Heart right ventricle (tissue), 16 donors: Measurements from ENCODE around the gene PID1. TPM values are rescaled to one million over a fixed set of nuclear protein-coding genes. Genes with fewer than 3 reads are reported as not detected.

ENCODE experiments used
- ATAC-seq, 8 donors: fragments of 200-7000 bp; cut with Tn5 transposase; one replicate each; pipeline ENCODE4 v1.9.1; 2020; ENCODE audit warnings: mild to moderate bottlenecking in 8 of 8, moderate library complexity in 8 of 8, moderate number of reproducible peaks in 1 of 8
- DNase-seq, 2 donors: peaks; one replicate each; pipeline ENCODE4 v3.0.0-alpha.2; 2020
- H3K27ac ChIP-seq, 10 donors: fragments of 200-600 bp; sonication (generic) in 2 of 10; one replicate each; pipeline versions ENCODE4 v1.5.0 to v1.8.0; 2020 to 2022; ENCODE audit warnings: mild to moderate bottlenecking in 3 of 10
- H3K27me3 ChIP-seq, 7 donors: fragments of 200-600 bp; one replicate each; pipeline ENCODE4 v1.8.0; 2021 to 2022; ENCODE audit warnings: mild to moderate bottlenecking in 2 of 7
- H3K36me3 ChIP-seq, 9 donors: fragments of 200-600 bp; sonication (generic) in 1 of 9; one replicate each; pipeline versions ENCODE4 v1.5.0 to v1.8.0; 2020 to 2022; ENCODE audit warnings: mild to moderate bottlenecking in 2 of 9
- H3K4me1 ChIP-seq, 9 donors: fragments of 200-600 bp; sonication (generic) in 1 of 9; one replicate each; pipeline versions ENCODE4 v1.5.0 to v1.8.0; 2020 to 2022; ENCODE audit warnings: mild to moderate bottlenecking in 4 of 9
- H3K4me3 ChIP-seq, 10 donors: fragments of 200-600 bp; sonication (generic) in 2 of 10; one replicate each; pipeline versions ENCODE4 v1.5.0 to v1.8.0; 2020 to 2022; ENCODE audit warnings: mild to moderate bottlenecking in 7 of 10, moderate library complexity in 2 of 10
- H3K9me3 ChIP-seq, 11 donors: fragments of 200-600 bp in 10 of 11; sonication (generic) in 2 of 11; one replicate each; pipeline versions ENCODE4 v1.5.0 to v1.8.0; 2013 to 2022; ENCODE audit warnings: mild to moderate bottlenecking in 2 of 11, control low read depth in 1 of 11, moderate library complexity in 1 of 11
- CTCF ChIP-seq, 9 donors: fragments of 200-600 bp; sonication (generic) in 2 of 9; IDR thresholded peaks; one replicate each; pipeline versions ENCODE4 v1.5.0 to v1.8.0; 2021 to 2022; ENCODE audit warnings: antibody characterized with exemption in 9 of 9, mild to moderate bottlenecking in 5 of 9, moderate library complexity in 1 of 9
- WGBS, 2 donors: extraction: QIAGEN DNeasy Blood & Tissue Kit; methylation state at CpG; one replicate each; pipeline ENCODE4 v1.1.7; 2013; ENCODE audit warnings: inconsistent platforms in 1 of 2; 5-methylcytosine and 5-hydroxymethylcytosine counted together
- intact Hi-C, 10 donors: fragments of 100-400 bp; cut with DNase I; formaldehyde crosslinking; loops; one replicate each; pipeline versions ENCODE4 v1.11.1 to v1.14.2; 2022
- polyA plus RNA-seq, 2 donors: library from polyadenylated mRNA; stranded (reverse); fragments of 200-250 nt; gene quantifications; one replicate each; pipeline ENCODE4 v1.2.3, GENCODE V29; 2013
- total RNA-seq, 10 donors: library from RNA; stranded (reverse); fragmentation: NEBNext Ultra II Directional in 3 of 10; extraction: Animal tissue kit (Norgen Biotek cat#: 25700) in 3 of 10; gene quantifications; one replicate each; pipeline versions ENCODE4 v1.2.1 to v1.2.4, GENCODE V29; 2021 to 2023
- donor health status: Arrhythmogenic right ventricular cardiomyopathy.
- donor health status: ischemic (EF 13 %, LVEDD 7.1; RV severe dilation, severe dysfunction).
- donor health status: healthy with polysubstance abuse.
- donor health status: DM: no; HTN: yes; CAD: no.
- donor health status: DM: no; HTN: no; CAD: no.
- donor health status: ischemic (EF 25% LVEDD 6.9; RV normal size, moderate dysfunction).
- donor health status: ischemic (EF 25% LVEDD 5.7; RV mildly dilated, moderate dysfunction).
- donor health status: healthy.
- donor health status: DM: yes; HTN: yes; CAD: no.
- donor health status: Ischemic cardiomyopathy.
- donor health status: ischemic (EF 35%, LVEDD 5.7; RV mildly dilated, moderate dysfunction).
- donor health status: nonischemic (EF 11% LVEDD 7.7; RV severe dilation, severe dysfunction).
- donor health status: DM: yes; HTN: yes; CAD: no.
- donor health status: PGD.
- donor health status: ischemic (EF 29% LVEDD 5.4; RV normal size, mild dysfunction).
- donor health status: nonischemic (EF 23%, LVEDD 6.1; RV moderate dilation, normal function).

Gene PID1
- total and polyA plus RNA-seq, 12 donors: 3.6 to 12.0 (median 6.1) TPM

- peak overlapping the region in 1 of 10 donors; percentile 7 for H3K27ac ChIP-seq
- WGBS, 2 donors: 78 to 82% methylated on average over 7 of the region's 7 CpGs
- no peaks in the 10 kb centered on the region for H3K9me3 ChIP-seq
- no peaks in the 10 kb centered on the region for H3K36me3 ChIP-seq
- no peaks in the 10 kb centered on the region for H3K27me3 ChIP-seq
- no peak overlapping the region for H3K4me3 ChIP-seq
- H3K4me1 ChIP-seq: peaks cover 0 to 9% (median 0%) of the 10 kb centered on the region in 9 donors
- intact Hi-C loops: no loop called here
- no peak for DNase-seq
- peak in 1 of 8 donors; percentile 48 for ATAC-seq
- no peak for TF ChIP-seq CTCF (IDR thresholded peaks at IDR 0.05)
These were observed 39.2 kb downstream of the PID1 start for GRCh38 chr2:229231885-229232284.

GRCh38 chr2:229231328-229231868 is 39.7 kb downstream of the PID1 start:
- TF ChIP-seq CTCF (IDR thresholded peaks at IDR 0.05): no peak
- Histone ChIP-seq H3K36me3 (no peaks in the 10 kb centered on the region), H3K4me3 (no peak overlapping the region), H3K9me3 (no peaks in the 10 kb centered on the region), H3K27ac (peak overlapping the region in 1 of 10 donors; percentile 7), H3K27me3 (no peaks in the 10 kb centered on the region), H3K4me1 (peaks cover 0 to 9% (median 0%) of the 10 kb centered on the region in 9 donors)
- WGBS, 2 donors: 49 to 59% methylated on average over 3 of the region's 3 CpGs
- intact Hi-C loops: no loop called here
- DNase-seq (no peak), ATAC-seq (peak in 3 of 8 donors; percentile 19 to 64 (median 39))

- 58 to 74% methylated on average over 4 of the region's 4 CpGs for WGBS, 2 donors
- Histone ChIP-seq H3K4me3 (no peak overlapping the region), H3K36me3 (no peaks in the 10 kb centered on the region), H3K9me3 (no peaks in the 10 kb centered on the region), H3K4me1 (peaks cover 0 to 9% (median 0%) of the 10 kb centered on the region in 9 donors), H3K27me3 (no peaks in the 10 kb centered on the region), H3K27ac (no peak overlapping the region)
- intact Hi-C loops: no loop called here
- peak in 6 of 8 donors; percentile 54 to 86 (median 76) for ATAC-seq
- no peak for TF ChIP-seq CTCF (IDR thresholded peaks at IDR 0.05)
- peak; percentile 20 to 31 for DNase-seq
These were observed 40.2 kb downstream of the PID1 start for GRCh38 chr2:229230911-229231310.

GRCh38 chr2:229230256-229230655 is 40.8 kb downstream of the PID1 start:
- Histone ChIP-seq H3K36me3 (no peaks in the 10 kb centered on the region), H3K27ac (peak overlapping the region in 3 of 10 donors; percentile 9 to 32 (median 11)), H3K4me3 (no peak overlapping the region), H3K9me3 (no peaks in the 10 kb centered on the region), H3K4me1 (peaks cover 0 to 9% (median 0%) of the 10 kb centered on the region in 9 donors), H3K27me3 (no peaks in the 10 kb centered on the region)
- WGBS, 2 donors: 65 to 83% methylated on average over 2 of the region's 2 CpGs
- DNase-seq (no peak), ATAC-seq (peak in 1 of 8 donors; percentile 35)
- intact Hi-C loops: no loop called here
- no peak for TF ChIP-seq CTCF (IDR thresholded peaks at IDR 0.05)
